Measurements from ENCODE around the gene CA6.

DNA sequence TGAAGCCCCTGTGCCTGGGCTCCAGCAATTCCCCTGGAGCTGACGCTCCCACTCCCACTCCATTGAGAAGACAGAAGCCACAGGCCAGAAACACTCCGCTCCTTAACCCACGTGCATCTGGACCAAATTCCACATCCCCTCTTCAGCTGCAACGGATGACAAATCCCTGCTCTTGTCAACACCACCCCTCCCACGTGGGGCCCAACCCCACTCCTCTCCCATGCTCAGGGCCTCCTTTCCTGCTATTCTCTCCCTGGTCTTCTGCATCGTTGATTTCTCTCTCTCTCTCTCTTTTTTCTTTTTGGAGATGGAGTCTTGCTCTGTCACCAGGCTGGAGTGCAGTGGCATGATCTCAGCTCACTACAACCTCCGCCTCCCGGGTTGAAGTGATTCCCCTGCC is 18.3 kb downstream of the CA6 start:
- TF ChIP-seq, protein P1, sequence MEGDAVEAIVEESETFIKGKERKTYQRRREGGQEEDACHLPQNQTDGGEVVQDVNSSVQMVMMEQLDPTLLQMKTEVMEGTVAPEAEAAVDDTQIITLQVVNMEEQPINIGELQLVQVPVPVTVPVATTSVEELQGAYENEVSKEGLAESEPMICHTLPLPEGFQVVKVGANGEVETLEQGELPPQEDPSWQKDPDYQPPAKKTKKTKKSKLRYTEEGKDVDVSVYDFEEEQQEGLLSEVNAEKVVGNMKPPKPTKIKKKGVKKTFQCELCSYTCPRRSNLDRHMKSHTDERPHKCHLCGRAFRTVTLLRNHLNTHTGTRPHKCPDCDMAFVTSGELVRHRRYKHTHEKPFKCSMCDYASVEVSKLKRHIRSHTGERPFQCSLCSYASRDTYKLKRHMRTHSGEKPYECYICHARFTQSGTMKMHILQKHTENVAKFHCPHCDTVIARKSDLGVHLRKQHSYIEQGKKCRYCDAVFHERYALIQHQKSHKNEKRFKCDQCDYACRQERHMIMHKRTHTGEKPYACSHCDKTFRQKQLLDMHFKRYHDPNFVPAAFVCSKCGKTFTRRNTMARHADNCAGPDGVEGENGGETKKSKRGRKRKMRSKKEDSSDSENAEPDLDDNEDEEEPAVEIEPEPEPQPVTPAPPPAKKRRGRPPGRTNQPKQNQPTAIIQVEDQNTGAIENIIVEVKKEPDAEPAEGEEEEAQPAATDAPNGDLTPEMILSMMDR (IDR thresholded peaks at IDR 0.05; ENCODE audit: insufficient read depth, low read length, poor library complexity, severe bottlenecking): no peak
- TF ChIP-seq EZH2phosphoT487 (conservative IDR thresholded peaks at IDR 0.05; ENCODE audit: low read length): no peak
